NCI-H526 treated with DMSO at 0.1 percent for 48 hours (cell line): ENCODE measurements around the gene SPTSSB.

Source experiments
- DNase-seq: peaks from one replicate; lab custom pipeline; 2025; lab: John Stamatoyannopoulos, UW

Gene SPTSSB

DNA sequence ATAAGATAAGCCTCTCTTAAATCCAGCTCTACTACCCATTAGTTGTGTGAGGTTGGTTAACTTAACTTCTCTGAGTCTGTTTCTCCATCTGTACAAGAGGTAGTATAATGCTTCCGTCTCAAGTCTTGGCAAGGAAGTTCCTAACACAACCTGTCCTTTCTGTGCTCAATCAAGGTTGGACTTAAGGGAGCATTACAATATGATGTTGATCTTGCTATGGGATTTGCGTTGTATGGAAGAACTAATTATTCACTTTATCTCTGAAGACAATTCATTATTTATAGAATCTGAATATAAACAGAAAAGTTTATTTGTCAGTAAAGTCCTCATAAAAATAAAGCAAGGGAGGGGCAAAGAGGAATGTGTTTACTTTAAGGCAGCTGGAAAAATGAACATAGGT, 18.9 kb upstream of the SPTSSB start:
- DNase-seq = no peak

DNA sequence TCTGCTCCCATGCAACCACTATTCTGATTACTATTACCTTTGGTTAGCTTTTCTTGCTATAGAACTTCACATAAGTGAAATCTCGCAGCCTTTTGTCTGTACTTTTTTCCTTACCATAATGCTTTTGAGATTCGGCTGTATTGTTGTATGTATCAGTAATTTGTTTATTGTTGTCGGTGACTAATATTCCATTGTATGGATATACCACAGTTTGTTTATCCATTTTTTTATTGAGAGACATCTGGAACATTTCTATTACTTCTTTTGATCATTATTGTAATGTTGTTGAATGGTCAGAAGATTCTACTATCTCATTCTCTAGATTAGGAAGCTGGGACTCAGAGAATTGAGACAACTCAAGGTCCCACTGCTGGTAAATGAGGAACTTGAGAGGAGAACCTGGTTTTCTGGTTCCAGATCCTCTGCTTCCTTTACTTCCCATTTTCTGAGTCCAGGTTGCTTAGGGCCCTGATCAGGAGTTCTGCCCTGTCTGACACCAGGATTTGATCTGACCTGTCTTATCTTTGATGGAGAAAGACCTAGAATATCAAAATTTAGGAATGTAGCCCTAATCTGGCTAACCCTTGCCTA, 18.2 kb upstream of the SPTSSB start:
- DNase-seq = no peak

GRCh38 chr3:161388855-161389254, 17.5 kb upstream of the SPTSSB start:
- no peak for DNase-seq

- DNase-seq = no peak
Measured at GRCh38 chr3:161386991-161387770, 15.9 kb upstream of the SPTSSB start.

DNA sequence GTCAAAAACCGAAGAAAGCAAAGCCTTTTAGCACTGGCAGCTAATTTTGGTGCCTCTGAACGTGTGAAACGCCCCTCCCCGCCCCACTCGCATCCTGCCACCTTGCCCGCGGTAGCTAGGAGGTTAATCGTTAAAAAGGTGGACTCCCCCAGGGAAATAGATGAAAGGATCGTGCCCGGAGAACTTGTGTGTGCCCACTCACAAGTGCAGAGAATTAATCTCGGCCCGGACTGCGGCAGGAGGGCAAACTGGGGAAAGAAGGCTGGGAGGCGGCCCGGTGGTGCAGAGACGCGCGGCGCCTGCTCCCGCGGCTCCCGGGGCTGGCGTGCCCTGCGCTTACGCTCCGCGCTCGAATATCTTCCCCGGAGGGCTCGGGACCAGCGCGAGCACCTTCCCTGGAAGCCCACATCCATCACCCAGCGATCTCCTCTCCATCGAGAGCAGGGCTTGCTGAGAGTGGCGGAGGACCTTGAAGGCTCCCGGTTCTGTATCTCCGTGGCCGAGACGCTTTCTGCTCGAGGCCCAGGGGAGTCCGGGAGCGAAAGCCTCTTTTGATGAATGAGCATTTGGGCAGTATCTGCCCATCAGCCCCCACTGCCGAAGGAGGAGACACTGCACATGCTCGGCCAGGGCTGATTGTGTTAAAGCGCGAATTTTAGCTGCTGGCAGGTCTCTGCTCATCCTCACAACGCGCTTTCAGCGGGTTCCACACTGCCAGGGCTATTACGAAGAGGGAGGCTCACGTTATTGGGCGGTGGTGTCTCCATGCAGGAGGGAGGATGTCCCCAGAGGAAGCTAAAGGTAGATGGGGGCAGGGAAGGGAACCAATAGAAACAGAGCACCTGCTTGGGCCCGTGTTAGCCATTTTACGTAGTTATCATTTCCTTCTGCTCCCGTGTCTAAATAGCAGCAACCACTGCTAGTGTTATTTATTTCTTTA, 1.3 kb upstream of the SPTSSB start:
- DNase-seq = peak; percentile 89

GRCh38 chr3:161369531-161369930, 1.8 kb downstream of the SPTSSB start:
- no peak for DNase-seq

DNA sequence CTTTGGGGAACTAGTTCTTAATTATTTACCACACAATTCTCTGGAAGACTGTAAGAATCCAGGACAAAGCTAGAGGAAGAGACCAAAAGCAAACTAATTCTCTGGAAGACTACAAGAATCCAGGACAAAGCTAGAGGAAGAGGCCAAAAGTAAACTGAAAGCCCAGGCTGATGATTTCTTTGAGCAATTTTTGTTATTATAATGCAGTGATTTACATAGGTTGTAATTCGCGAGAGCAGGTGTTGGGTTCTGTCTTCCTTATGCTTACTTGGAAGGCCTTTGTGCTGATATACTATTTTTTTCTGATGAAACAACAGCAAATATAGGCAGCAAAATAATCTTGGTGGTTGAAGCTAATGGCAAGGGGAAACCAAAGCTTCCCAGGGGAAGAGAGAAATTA, 5.2 kb downstream of the SPTSSB start:
- no peak for DNase-seq

DNA sequence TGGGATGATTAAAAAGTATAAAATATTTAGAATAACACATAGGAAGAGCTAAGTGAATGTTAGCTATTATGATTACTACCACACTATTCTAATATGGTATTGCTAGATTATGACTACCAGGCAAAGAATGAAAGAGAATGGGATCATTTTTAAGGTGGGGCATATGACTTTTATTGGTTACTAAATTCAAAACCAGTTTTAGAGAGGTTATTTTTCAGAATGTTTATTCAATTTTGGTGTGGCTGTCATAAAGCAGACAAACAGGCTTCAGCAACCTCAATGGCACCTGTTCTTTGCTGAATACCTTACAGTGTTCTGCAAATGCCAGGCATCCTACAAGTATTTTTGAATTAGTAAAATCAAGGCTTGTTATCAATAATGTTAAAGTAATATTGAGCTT, 12.8 kb downstream of the SPTSSB start:
- no peak for DNase-seq

GRCh38 chr3:161356287-161356686, 15.0 kb downstream of the SPTSSB start:
- no peak for DNase-seq

- no peak for DNase-seq
Measured at GRCh38 chr3:161355508-161355907, 15.8 kb downstream of the SPTSSB start.

GRCh38 chr3:161354554-161354953, 16.8 kb downstream of the SPTSSB start:
- DNase-seq = no peak

- no peak for DNase-seq
Measured at GRCh38 chr3:161351330-161351729, 20.0 kb downstream of the SPTSSB start.

DNA sequence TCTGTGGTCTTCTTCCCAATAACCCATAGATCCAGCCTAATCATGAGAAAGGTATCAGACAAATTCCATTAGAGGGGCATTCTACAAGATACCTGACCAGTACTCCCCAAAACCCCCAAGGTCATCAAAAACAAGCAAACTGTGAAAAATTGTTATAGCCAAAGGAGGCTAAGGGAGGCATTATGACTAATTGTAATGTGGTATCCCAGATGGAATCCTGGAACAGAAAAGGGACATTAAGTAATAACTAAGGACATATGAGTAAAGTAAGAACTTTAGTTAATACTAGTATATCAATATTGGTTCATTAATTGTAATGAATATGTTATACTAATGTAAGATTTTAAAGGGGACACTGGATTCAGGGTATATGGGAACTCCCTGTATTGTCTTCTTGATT, 20.4 kb downstream of the SPTSSB start:
- no peak for DNase-seq

DNA sequence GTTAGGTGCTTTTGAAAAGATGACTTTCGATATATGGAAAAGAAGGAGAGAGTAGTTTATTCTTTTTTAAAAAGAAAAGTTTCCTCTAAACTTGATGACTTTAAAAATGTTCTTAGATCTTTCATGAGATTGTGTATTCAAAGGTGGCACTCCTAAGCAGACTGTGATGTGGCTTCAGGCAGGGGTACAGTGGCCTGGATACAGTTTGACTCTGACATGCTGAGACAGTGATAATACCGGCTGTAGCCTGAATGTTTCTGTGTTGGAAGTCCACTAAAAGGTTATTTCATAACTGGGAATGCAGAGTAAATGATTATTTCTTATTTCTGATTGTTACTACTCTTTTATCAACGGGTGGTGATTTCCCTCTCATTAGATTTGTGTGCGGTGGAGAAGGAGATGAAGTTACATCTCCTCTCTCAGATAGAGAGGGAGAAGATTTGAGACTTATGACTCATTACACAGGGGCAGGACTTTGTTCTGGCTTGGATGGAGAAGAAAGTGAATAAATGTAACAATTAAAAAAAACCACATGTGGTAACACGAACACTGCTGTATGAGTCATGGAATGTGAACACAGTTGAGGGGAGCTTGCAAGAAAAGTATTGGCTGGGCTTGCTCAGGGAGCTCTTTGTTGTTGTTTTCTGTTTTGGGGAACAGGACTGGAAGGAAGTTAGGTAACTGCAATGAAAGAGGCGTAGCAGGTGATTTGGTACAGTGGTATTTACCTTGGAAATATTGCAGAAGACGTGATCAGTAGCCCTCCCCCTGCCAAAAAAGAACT, 21.6 kb downstream of the SPTSSB start:
- DNase-seq = no peak

- DNase-seq = no peak
Measured at GRCh38 chr3:161348796-161349400, 22.4 kb downstream of the SPTSSB start.

DNA sequence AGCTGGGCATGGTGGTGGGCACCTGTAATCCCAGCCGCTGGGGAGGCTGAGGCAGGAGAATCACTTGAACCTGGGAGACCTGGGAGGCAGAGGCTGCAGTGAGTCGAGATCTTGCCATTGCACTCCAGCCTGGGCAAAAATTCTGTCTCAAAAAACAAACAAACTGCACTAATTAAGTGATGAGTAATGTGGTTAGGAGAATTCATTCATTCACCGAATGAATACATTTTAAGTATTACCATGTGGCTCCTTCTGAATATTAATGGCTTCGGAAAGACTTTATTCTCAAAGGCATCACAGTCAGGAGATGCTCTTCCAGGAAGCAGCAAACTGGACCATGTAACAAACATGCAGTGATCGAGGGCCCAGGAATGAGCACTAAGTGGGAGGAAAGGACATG, 23.6 kb downstream of the SPTSSB start:
- DNase-seq = no peak

- no peak for DNase-seq
Measured at GRCh38 chr3:161345023-161345422, 26.3 kb downstream of the SPTSSB start.

- no peak for DNase-seq
Measured at GRCh38 chr3:161343986-161344385, 27.3 kb downstream of the SPTSSB start.

DNA sequence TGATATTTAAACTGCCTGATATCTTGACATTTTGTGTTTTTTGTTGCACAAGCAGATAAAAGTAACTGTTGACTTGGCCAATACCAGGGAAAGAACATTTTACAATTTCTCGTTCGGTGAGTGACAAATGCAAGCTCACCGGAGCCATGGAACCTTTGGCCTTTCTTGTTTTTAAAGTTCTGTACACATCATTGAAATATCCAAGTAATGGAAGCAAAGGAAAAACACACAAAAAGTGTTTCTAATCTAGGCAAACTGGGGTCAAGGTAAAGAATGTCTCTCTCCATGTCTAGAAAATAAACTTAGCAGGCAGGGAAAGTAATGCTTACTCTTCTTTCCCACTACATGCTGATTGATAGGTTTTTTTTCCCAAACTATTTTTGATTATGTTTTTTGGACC, 27.8 kb downstream of the SPTSSB start:
- DNase-seq = no peak

GRCh38 chr3:161342629-161343028, 28.7 kb downstream of the SPTSSB start:
- DNase-seq = no peak
